GM21737 (cell line): ENCODE results near the gene PPOX.

ENCODE experiments used
- ATAC-seq: cut with Tn5 transposase; IDR thresholded peaks from one replicate; pipeline ENCODE4 v1.9.1; 2021; ENCODE audit warnings: mild to moderate bottlenecking, moderate library complexity; ENCODE audit not compliant: unreplicated experiment

PPOX gene

GRCh38 chr1:161153176-161153575 lies 13.1 kb upstream of the PPOX start:
- ATAC-seq: no peak

GRCh38 chr1:161153682-161154337 lies 12.4 kb upstream of the PPOX start, which contains the start of gene UFC1:
UFC1 (plus strand) TSS chr1:161153978; CDS start chr1:161153998, 20 bp downstream.
- ATAC-seq: peak; percentile 85

DNA sequence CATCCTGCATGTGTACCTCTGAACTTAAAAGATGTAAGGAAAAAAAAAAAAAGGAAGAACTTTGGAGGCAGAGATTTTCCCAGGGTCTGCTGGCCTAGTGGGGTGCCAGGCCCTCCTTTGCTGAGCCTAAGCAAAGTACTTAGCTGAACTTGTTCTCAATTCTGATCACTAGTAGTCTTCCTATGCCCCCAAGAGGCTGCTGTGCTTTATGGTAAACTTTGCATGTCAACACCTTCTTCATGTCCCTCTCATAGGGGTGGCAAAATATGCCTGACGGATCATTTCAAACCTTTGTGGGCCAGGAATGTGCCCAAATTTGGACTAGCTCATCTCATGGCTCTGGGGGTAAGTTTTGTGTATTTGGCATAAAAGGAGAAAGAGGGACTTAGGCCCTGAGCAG lies 8.4 kb upstream of the PPOX start:
- ATAC-seq: no peak

DNA sequence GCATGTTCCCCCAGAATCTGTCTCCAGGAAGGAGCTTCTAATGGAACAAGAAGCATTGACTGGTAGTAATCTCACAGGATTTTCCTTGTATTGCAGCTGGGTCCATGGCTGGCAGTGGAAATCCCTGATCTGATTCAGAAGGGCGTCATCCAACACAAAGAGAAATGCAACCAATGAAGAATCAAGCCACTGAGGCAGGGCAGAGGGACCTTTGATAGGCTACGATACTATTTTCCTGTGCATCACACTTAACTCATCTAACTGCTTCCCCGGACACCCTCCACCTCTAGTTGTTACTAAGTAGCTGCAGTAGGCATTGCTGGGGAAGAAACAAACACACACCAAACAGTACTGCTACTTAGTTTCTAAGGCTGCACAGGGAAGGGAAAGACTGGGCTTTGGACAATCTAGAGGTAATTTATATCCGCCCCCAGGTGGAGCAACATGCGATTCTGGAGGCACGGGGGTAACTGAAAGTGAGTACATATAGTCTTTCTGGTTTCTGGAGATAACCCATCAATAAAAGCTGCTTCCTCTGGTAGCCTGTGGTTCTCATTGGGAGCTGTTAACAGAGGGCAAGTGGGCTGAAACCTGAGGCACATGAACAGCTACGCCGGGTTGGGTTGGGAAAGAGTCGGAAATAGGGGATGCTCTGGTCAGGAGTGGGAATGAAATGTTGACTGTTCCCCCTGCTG lies 7.8 kb upstream of the PPOX start:
- peak; percentile 6 for ATAC-seq

DNA sequence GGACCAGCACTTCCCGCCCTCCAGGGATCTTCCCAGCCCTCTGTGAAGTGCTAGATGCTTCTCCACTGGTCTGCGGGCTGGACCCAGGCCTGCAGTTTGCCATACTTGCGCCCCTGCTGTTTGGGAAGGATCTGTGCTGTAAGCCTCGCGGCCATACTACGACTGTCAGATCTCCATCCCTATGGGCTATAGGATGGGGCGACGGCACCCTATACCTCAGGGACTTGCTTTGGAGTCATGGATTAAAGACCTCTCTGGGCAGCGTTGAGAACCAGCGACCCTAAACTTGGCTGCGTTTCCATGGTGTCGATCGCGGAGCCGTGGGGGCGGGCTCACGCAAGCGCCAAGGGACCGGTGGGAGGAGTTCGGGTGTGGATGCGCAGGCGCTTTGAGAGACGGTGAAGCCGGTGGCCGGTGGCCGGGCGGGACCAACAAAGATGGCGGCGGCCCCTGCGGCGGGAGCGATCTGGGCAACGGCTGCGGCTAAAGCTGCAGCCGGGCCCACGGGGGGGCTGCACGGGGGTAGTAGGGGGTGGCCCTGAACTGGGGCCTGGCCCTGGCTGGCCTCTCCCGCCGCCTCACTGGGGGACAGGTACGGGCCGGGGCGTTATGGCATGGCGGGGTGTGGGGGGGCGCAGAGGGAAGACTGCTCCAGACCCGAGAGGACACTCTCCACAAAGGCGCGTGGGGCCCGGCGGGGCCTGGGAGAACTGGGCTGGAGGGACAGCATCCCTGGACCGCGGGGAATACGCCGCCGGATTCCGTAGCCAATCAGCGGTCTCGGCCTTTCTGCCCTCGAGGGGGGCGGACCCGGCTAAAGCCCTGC lies 6.9 kb upstream of the PPOX start, which contains the start of gene USP21:
Gene USP21 (plus strand): TSS at position 414 of the 826 bp plus-strand sequence. CDS start 1,141 bp downstream, outside the sequence.
- ATAC-seq: peak; percentile 69

- ATAC-seq: no peak
These were observed 6.3 kb upstream of the PPOX start for GRCh38 chr1:161159913-161160243.

DNA sequence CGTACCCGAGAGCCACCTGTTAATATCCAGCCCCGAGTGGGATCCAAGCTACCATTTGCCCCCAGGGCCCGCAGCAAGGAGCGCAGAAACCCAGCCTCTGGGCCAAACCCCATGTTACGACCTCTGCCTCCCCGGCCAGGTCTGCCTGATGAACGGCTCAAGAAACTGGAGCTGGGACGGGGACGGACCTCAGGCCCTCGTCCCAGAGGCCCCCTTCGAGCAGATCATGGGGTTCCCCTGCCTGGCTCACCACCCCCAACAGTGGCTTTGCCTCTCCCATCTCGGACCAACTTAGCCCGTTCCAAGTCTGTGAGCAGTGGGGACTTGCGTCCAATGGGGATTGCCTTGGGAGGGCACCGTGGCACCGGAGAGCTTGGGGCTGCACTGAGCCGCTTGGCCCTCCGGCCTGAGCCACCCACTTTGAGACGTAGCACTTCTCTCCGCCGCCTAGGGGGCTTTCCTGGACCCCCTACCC lies 5.5 kb upstream of the PPOX start:
- ATAC-seq: no peak

DNA sequence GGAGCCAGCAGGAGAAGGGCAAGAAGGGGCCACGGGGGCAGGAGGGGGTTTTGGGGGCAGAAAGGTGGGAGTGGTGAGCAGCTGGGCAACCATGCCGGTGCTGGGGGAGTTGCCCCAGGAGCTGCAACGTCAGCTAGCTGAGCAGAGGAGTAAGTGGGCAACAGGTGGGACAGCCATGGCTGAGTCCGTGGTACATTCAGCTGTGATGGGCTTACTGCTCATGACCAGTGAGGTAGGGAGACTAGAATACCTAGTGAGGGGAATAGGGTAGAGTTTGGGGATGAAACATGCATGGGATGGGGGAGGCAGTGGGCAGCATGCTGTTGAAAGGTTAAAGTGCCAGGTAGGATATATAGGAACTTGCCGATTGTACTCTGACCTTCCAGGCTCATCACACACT lies 4.6 kb upstream of the PPOX start:
- no peak for ATAC-seq

DNA sequence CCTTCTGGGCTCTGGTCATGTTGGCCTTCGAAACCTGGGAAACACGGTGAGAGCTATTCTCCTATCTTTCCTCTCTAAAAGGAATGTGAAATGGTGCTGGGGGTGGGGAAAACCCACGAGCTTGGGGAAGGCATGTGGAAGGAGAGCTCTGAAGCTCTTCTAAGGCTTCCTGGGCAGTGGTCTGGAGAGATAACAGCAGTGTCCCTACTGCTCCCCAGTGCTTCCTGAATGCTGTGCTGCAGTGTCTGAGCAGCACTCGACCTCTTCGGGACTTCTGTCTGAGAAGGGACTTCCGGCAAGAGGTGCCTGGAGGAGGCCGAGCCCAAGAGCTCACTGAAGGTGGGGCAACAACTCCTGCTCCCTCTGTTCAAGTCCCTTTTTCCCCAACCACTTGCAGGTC lies 4.2 kb upstream of the PPOX start:
- no peak for ATAC-seq

GRCh38 chr1:161162806-161163205 lies 3.4 kb upstream of the PPOX start:
- ATAC-seq: no peak

GRCh38 chr1:161163793-161164192 lies 2.4 kb upstream of the PPOX start:
- no peak for ATAC-seq

DNA sequence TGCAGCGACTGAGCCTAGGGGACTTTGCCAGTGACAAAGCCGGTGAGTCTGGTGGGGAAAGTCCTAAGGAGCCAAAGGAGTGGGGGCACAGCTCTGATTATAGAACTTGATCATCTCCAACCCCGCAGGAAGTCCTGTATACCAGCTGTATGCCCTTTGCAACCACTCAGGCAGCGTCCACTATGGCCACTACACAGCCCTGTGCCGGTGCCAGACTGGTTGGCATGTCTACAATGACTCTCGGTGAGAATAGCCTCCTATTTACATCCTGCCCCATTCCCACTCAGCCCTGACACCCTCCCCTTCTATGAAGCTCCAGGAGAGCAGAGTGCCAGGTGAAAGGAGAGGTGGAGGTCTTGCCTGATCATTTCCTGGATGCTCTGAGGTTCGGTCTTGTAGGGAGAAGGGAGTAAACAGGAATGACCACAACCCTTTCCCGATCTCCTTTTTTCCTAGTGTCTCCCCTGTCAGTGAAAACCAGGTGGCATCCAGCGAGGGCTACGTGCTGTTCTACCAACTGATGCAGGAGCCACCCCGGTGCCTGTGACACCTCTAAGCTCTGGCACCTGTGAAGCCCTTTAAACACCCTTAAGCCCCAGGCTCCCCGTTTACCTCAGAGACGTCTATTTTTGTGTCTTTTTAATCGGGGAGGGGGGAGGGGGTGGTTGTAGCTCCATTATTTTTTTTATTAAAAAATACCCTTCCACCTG lies 1.2 kb upstream of the PPOX start:
- ATAC-seq: no peak

DNA sequence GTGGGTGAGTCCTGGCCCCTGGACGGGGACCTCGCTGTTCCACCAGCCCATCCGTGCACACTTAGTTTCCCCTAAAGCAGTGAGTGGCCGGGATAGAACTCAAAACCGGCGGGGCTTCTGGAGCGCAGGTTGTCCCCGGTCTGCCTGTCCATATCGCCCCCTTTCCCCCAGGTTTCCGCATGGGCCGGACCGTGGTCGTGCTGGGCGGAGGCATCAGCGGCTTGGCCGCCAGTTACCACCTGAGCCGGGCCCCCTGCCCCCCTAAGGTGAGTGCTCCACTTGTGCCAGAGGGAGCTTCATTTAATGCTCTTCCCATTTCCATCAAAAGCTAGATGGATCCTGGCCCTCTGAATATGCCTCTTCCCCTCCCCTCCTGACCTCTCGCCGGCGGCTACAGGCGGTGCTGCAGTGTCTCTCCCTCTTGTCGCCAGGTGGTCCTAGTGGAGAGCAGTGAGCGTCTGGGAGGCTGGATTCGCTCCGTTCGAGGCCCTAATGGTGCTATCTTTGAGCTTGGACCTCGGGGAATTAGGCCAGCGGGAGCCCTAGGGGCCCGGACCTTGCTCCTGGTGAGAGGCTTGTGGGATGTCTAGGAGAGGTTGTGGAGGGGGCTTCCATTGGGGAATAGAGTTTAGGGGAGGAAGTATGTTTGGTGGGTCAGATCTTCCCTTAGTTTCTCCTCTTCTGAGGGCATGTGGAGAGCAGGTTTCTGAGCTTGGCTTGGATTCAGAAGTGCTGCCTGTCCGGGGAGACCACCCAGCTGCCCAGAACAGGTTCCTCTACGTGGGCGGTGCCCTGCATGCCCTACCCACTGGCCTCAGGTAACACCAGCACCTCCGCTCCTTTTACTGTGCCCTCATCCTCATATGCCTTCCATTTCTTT lies 683 bp downstream of the PPOX start:
- no peak for ATAC-seq

DNA sequence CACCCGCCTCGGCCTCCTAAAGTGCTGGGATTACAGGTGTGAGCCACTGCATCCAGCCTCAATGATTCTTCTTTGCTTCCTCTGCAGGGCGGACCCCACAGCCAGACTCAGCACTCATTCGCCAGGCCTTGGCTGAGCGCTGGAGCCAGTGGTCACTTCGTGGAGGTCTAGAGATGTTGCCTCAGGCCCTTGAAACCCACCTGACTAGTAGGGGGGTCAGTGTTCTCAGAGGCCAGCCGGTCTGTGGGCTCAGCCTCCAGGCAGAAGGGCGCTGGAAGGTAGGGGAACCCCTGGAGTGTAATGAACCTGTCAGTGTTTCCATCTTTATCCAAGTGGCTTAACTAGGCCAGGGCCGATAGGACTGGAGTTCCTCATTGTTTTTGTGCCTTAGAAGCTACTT lies 2.7 kb downstream of the PPOX start:
- ATAC-seq: no peak

- no peak for ATAC-seq
These were observed 5.0 kb downstream of the PPOX start for GRCh38 chr1:161171191-161171590.

GRCh38 chr1:161171696-161172095 lies 5.5 kb downstream of the PPOX start:
- no peak for ATAC-seq

DNA sequence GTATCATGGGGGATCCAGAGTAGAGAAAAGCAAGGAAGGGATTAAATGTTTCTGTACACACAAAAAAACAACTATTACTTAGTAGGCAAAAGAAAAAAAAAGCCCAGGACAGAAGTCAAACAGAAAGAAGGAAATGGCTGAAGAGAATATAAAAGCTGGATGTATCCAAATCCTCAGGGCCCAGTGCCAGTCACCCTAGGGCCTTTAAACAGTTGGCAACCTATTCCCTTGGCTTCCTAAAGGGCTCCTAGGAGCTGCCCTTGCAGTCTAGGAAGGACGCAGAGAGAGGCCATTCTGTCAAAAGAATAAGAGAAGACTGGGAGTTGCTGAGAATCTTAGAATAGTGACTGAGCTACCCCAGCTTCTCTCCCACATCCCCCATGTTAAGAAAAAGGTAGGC lies 6.1 kb downstream of the PPOX start:
- no peak for ATAC-seq

- ATAC-seq: no peak
These were observed 6.7 kb downstream of the PPOX start for GRCh38 chr1:161172776-161173376.

DNA sequence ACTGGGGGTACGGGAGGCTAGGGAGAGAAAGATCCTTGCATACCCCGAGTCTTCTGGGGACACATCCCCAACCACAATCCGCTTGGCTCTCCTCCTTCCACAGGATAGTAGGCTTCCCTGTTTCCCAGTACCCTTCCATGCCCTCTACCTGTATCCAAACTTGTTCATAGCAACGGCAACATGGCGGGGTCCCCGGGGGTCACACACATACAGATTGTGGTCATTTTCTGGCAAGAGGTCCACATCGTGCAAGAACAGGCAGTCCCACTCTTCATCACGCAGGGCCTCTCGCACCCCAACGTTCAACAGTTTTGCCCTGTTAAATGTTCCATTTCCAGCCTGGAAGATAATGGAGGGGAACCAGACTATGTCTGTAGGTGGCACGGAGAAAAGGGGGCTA lies 7.5 kb downstream of the PPOX start:
- ATAC-seq: no peak

GRCh38 chr1:161174911-161175310 lies 8.7 kb downstream of the PPOX start:
- no peak for ATAC-seq
